Measurements from ENCODE around the gene ADPRH. TPM values are rescaled to one million over a fixed set of nuclear protein-coding genes. Genes with fewer than 3 reads are reported as not detected.

The ADPRH gene
- total RNA-seq, 1 experiment from 2014 or later, result 2.8 TPM

DNA sequence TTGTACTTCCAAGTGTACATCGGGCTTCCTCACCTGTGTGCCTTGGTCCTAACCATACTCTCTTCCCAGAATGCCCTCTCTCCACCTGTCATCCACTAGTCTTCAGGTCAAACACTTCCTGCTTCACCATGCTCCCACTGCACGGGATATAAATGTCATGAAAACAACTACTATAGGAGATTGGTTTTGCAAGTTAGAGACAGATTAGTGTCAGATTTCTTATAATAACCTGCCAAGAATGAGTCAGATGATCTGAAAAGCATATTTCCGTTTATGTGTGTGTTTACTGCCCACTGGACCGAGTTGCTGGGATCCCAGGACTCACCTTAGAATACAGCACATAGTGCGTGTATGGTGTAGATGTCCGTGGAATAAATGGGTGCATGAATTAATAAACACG is 39.8 kb downstream of the ADPRH start:
- no peaks in the 10 kb centered on the region for H3K9me3 Mint-ChIP-seq (ENCODE audit: unreplicated experiment)
- H3K36me3 Mint-ChIP-seq (ENCODE audit: insufficient read depth, unreplicated experiment), result no peaks in the 10 kb centered on the region
- Histone ChIP-seq H3K27me3 (replicated peaks; ENCODE audit: control insufficient read depth, insufficient read depth, low read length) (no peaks in the 10 kb centered on the region), H3K36me3 (ENCODE audit: control insufficient read depth, insufficient read depth, low read length) (no peaks in the 10 kb centered on the region), H3K9me3 (no peaks in the 10 kb centered on the region), H3K4me3 (ENCODE audit: low read depth, low read length) (no peak overlapping the region), H3K4me1 (no peaks in the 10 kb centered on the region)
- CTCF ChIA-PET, result no interaction called here
- DNase-seq, result no peak
- peaks cover 4% of the 10 kb centered on the region for H3K27me3 Mint-ChIP-seq (ENCODE audit: insufficient read depth, unreplicated experiment)
- POLR2A ChIA-PET, result no interaction called here
- no peak overlapping the region for H3K4me3 Mint-ChIP-seq (ENCODE audit: unreplicated experiment)
- H3K27ac Mint-ChIP-seq (ENCODE audit: unreplicated experiment), result no peak overlapping the region
- no peaks in the 10 kb centered on the region for H3K4me1 Mint-ChIP-seq (ENCODE audit: low read depth, unreplicated experiment)
- intact Hi-C loops (cut with micrococcal nuclease; ENCODE audit: unreplicated experiment), result loop anchor here (5.0 kb wide), 1 partner anchor 58 kb away; the partner anchor contains the start of gene COX17
- no peak for TF ChIP-seq CTCF (IDR thresholded peaks at IDR 0.05; ENCODE audit: insufficient read depth in 1 of 2, low read depth in 1 of 2, low read length in 1 of 2, severe bottlenecking in 1 of 2, unreplicated experiment in 1 of 2)
- BruUV-seq (replicated peaks), result no TSS peak

GRCh38 chr3:119620899-119621298 is 41.6 kb downstream of the ADPRH start:
- Mint-ChIP-seq H3K4me1 (ENCODE audit: low read depth, unreplicated experiment) (no peaks in the 10 kb centered on the region), H3K9me3 (ENCODE audit: unreplicated experiment) (no peaks in the 10 kb centered on the region), H3K36me3 (ENCODE audit: insufficient read depth, unreplicated experiment) (no peaks in the 10 kb centered on the region), H3K27me3 (ENCODE audit: insufficient read depth, unreplicated experiment) (no peaks in the 10 kb centered on the region), H3K4me3 (ENCODE audit: unreplicated experiment) (no peak overlapping the region), H3K27ac (ENCODE audit: unreplicated experiment) (no peak overlapping the region)
- CTCF ChIA-PET, result interaction anchor here (0.8 kb wide), 1 partner anchor 188 kb away, joined by 3 read pairs; no protein-coding TSS in a partner anchor
- Histone ChIP-seq H3K9me3 (no peaks in the 10 kb centered on the region), H3K4me3 (ENCODE audit: low read depth, low read length) (no peak overlapping the region), H3K4me1 (no peaks in the 10 kb centered on the region), H3K36me3 (ENCODE audit: control insufficient read depth, insufficient read depth, low read length) (no peaks in the 10 kb centered on the region), H3K27me3 (replicated peaks; ENCODE audit: control insufficient read depth, insufficient read depth, low read length) (no peaks in the 10 kb centered on the region)
- no peak for DNase-seq
- intact Hi-C loops (cut with micrococcal nuclease; ENCODE audit: unreplicated experiment), result no loop called here
- no TSS peak for BruUV-seq (replicated peaks)
- POLR2A ChIA-PET, result no interaction called here
- TF ChIP-seq CTCF (IDR thresholded peaks at IDR 0.05; ENCODE audit: insufficient read depth in 1 of 2, low read depth in 1 of 2, low read length in 1 of 2, severe bottlenecking in 1 of 2, unreplicated experiment in 1 of 2), result no peak

- Mint-ChIP-seq H3K4me1 (ENCODE audit: low read depth, unreplicated experiment) (no peaks in the 10 kb centered on the region), H3K9me3 (ENCODE audit: unreplicated experiment) (no peaks in the 10 kb centered on the region), H3K4me3 (ENCODE audit: unreplicated experiment) (no peak overlapping the region), H3K27me3 (ENCODE audit: insufficient read depth, unreplicated experiment) (no peaks in the 10 kb centered on the region), H3K36me3 (ENCODE audit: insufficient read depth, unreplicated experiment) (no peaks in the 10 kb centered on the region), H3K27ac (ENCODE audit: unreplicated experiment) (no peak overlapping the region)
- Histone ChIP-seq H3K4me1 (no peaks in the 10 kb centered on the region), H3K36me3 (ENCODE audit: control insufficient read depth, insufficient read depth, low read length) (no peaks in the 10 kb centered on the region), H3K9me3 (no peaks in the 10 kb centered on the region), H3K27me3 (replicated peaks; ENCODE audit: control insufficient read depth, insufficient read depth, low read length) (no peaks in the 10 kb centered on the region), H3K4me3 (ENCODE audit: low read depth, low read length) (no peak overlapping the region)
- intact Hi-C loops (cut with micrococcal nuclease; ENCODE audit: unreplicated experiment), result no loop called here
- ChIA-PET POLR2A (no interaction called here), CTCF (no interaction called here)
- no peak for DNase-seq
- TF ChIP-seq CTCF (IDR thresholded peaks at IDR 0.05; ENCODE audit: insufficient read depth in 1 of 2, low read depth in 1 of 2, low read length in 1 of 2, severe bottlenecking in 1 of 2, unreplicated experiment in 1 of 2), result no peak
- no TSS peak for BruUV-seq (replicated peaks)
These were observed 44.9 kb downstream of the ADPRH start for GRCh38 chr3:119624002-119624720.
